GM12878 (cell line): ENCODE data around the gene CDC37. TPM values are rescaled to one million over a fixed set of nuclear protein-coding genes. Genes with fewer than 3 reads are reported as not detected.

ENCODE experiments used
- BMI1 ChIP-seq: fragments of 450-650 bp; IDR thresholded peaks from 2 replicates; pipeline ENCODE4 v1.6.1; 2016; ENCODE audit warnings: mild to moderate bottlenecking, moderate library complexity, borderline replicate concordance
- CBX5 ChIP-seq: sonication (generic); IDR thresholded peaks from 2 replicates; pipeline ENCODE4 v1.6.1; 2016; ENCODE audit warnings: low read depth, moderate library complexity, mild to moderate bottlenecking, inconsistent platforms
- MTA2 ChIP-seq: fragments of 450-650 bp; IDR thresholded peaks from 2 replicates; pipeline ENCODE4 v1.6.1; 2016; ENCODE audit warnings: low read depth, mild to moderate bottlenecking, moderate library complexity
- NFXL1 ChIP-seq: fragments of 450-650 bp; IDR thresholded peaks from 2 replicates; pipeline ENCODE4 v1.6.1; 2017; ENCODE audit warnings: antibody characterized with exemption, mild to moderate bottlenecking, borderline replicate concordance
- PAX8 ChIP-seq: fragments of 450-650 bp; IDR thresholded peaks from 2 replicates; pipeline ENCODE4 v1.6.1; 2017; ENCODE audit warnings: mild to moderate bottlenecking, moderate library complexity
- STAT3 ChIP-seq: IDR thresholded peaks from 2 replicates; pipeline ENCODE4 v1.6.1; 2011; ENCODE audit warnings: low read depth, low read length, improper control_type of control experiment
- polyA plus RNA-seq, 11 experiments: library from polyadenylated mRNA; depleted of rRNA in 4 of 11; unstranded in 6 of 11; stranded (reverse) in 5 of 11; fragments of >200 nt; fragmentation: Nextera tagmentation in 4 of 11; fragmentation: Illumina TruSeq in 1 of 11; extraction: Ambion mirVana in 4 of 11; extraction: Trizol in 1 of 11; gene quantifications; 1 replicate in 1 of 11; 2 replicates in 10 of 11; pipeline versions ENCODE4 v1.2.1 to v1.2.3, GENCODE V29; 2011 to 2016; ENCODE audit warnings: inconsistent platforms in 2 of 11, missing spikeins in 2 of 11, low read depth in 1 of 11
- total RNA-seq, 4 experiments: library from RNA; depleted of rRNA in 3 of 4; stranded (reverse); fragments of >200 nt in 3 of 4; fragmentation: Illumina TruSeq in 1 of 4; extraction: Trizol in 1 of 4; gene quantifications; 2 replicates each; pipeline versions ENCODE4 v1.2.1 to v1.2.3, GENCODE V29; 2013 to 2021
- TF ChIP-seq, protein P1 (sequence below): fragments of 450-650 bp; IDR thresholded peaks from 2 replicates; pipeline ENCODE4 v1.6.1; 2017; ENCODE audit warnings: mild to moderate bottlenecking
- TF ChIP-seq, protein P2 (sequence below): fragments of 450-650 bp; formaldehyde crosslinking; IDR thresholded peaks from 2 replicates; pipeline ENCODE4 v1.4.0; 2022; ENCODE audit warnings: mild to moderate bottlenecking, moderate library complexity
- TF ChIP-seq, protein P3 (sequence below): fragments of 450-650 bp; IDR thresholded peaks from 2 replicates; pipeline ENCODE4 v1.6.1; 2017; ENCODE audit warnings: low read depth, mild to moderate bottlenecking, moderate library complexity
- TF ChIP-seq, protein P4 (sequence below): IDR thresholded peaks from 2 replicates; pipeline ENCODE4 v1.6.1; 2011; ENCODE audit warnings: mild to moderate bottlenecking, low read depth, low read length, moderate library complexity; ENCODE audit not compliant: insufficient replicate concordance

The CDC37 gene
- total and polyA plus RNA-seq, 10 of the 15 experiments (the other 5 are each of a cell fraction or from before 2014, with no cell fraction given) = 4.7 to 265 (median 176) TPM

DNA sequence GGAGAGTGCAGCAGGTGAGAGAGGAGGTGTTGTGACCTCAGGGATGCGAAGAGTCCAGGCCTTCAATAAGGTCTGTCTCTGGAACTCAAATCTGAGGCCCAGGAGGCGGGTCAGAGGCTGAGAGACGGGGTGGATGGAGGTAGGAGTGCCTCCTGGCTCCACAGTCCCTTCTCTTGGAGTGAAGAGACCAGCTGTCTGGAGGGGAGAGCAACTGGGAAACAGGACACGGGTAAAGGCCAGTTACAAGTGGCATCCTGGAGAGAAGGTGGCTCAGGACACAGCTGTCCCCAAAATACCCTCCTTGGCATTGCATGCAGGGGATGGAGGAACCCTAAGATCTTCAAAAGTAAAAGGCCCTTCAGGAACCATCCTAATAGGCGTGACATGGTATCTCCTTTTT is 36.2 kb upstream of the CDC37 start (continued):
- TF ChIP-seq, protein P1, sequence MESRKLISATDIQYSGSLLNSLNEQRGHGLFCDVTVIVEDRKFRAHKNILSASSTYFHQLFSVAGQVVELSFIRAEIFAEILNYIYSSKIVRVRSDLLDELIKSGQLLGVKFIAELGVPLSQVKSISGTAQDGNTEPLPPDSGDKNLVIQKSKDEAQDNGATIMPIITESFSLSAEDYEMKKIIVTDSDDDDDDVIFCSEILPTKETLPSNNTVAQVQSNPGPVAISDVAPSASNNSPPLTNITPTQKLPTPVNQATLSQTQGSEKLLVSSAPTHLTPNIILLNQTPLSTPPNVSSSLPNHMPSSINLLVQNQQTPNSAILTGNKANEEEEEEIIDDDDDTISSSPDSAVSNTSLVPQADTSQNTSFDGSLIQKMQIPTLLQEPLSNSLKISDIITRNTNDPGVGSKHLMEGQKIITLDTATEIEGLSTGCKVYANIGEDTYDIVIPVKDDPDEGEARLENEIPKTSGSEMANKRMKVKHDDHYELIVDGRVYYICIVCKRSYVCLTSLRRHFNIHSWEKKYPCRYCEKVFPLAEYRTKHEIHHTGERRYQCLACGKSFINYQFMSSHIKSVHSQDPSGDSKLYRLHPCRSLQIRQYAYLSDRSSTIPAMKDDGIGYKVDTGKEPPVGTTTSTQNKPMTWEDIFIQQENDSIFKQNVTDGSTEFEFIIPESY = no peak
- TF ChIP-seq, protein P2, sequence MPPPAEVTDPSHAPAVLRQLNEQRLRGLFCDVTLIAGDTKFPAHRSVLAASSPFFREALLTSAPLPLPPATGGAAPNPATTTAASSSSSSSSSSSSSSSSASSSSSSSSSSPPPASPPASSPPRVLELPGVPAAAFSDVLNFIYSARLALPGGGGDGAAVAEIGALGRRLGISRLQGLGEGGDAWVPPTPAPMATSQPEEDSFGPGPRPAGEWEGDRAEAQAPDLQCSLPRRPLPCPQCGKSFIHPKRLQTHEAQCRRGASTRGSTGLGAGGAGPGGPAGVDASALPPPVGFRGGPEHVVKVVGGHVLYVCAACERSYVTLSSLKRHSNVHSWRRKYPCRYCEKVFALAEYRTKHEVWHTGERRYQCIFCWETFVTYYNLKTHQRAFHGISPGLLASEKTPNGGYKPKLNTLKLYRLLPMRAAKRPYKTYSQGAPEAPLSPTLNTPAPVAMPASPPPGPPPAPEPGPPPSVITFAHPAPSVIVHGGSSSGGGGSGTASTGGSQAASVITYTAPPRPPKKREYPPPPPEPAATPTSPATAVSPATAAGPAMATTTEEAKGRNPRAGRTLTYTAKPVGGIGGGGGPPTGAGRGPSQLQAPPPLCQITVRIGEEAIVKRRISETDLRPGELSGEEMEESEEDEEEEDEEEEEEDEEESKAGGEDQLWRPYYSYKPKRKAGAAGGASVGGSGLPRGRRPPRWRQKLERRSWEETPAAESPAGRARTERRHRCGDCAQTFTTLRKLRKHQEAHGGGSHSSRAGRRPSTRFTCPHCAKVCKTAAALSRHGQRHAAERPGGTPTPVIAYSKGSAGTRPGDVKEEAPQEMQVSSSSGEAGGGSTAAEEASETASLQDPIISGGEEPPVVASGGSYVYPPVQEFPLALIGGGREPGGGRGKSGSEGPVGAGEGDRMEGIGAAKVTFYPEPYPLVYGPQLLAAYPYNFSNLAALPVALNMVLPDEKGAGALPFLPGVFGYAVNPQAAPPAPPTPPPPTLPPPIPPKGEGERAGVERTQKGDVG (CRISPR knock-in tag) = no peak
- TF ChIP-seq, protein P3, sequence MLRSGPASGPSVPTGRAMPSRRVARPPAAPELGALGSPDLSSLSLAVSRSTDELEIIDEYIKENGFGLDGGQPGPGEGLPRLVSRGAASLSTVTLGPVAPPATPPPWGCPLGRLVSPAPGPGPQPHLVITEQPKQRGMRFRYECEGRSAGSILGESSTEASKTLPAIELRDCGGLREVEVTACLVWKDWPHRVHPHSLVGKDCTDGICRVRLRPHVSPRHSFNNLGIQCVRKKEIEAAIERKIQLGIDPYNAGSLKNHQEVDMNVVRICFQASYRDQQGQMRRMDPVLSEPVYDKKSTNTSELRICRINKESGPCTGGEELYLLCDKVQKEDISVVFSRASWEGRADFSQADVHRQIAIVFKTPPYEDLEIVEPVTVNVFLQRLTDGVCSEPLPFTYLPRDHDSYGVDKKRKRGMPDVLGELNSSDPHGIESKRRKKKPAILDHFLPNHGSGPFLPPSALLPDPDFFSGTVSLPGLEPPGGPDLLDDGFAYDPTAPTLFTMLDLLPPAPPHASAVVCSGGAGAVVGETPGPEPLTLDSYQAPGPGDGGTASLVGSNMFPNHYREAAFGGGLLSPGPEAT = no peak
- TF ChIP-seq, protein P4, sequence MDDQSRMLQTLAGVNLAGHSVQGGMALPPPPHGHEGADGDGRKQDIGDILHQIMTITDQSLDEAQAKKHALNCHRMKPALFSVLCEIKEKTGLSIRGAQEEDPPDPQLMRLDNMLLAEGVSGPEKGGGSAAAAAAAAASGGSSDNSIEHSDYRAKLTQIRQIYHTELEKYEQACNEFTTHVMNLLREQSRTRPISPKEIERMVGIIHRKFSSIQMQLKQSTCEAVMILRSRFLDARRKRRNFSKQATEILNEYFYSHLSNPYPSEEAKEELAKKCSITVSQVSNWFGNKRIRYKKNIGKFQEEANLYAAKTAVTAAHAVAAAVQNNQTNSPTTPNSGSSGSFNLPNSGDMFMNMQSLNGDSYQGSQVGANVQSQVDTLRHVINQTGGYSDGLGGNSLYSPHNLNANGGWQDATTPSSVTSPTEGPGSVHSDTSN = no peak
- TF ChIP-seq NFXL1 = no peak
- TF ChIP-seq CBX5 = no peak
- no peak for TF ChIP-seq PAX8
- TF ChIP-seq MTA2 = no peak
- TF ChIP-seq STAT3 = no peak
- no peak for TF ChIP-seq BMI1
